Spleen (tissue), 7 donors: ENCODE measurements around the gene COLEC12.

Source experiments
- POLR2A ChIP-seq, 3 donors: fragments of 450-650 bp; IDR thresholded peaks; one replicate each; pipeline ENCODE4 v1.5.1; 2017; ENCODE audit warnings: antibody characterized with exemption in 3 of 3, mild to moderate bottlenecking in 1 of 3
- TF ChIP-seq, protein P1 (sequence below), 11 experiments: fragments of 200-600 bp in 7 of 11; fragments of 450-650 bp in 4 of 11; sonication (generic) in 4 of 11; IDR thresholded peaks in 8 of 11; conservative IDR thresholded peaks in 3 of 11; 1 replicate in 7 of 11; 2 replicates in 4 of 11; pipeline versions ENCODE4 v1.4.0 to v1.8.0; 2016 to 2021; ENCODE audit warnings: antibody characterized with exemption in 11 of 11, inconsistent platforms in 4 of 11, mild to moderate bottlenecking in 1 of 11
- donor health status: DM: no; HTN: no; CAD: no; lungs with moderate emphysema.
- donor health status: DM: no; HTN: no; CAD: no.
- donor health status: DM: no; HTN: no; CAD: no.

- TF ChIP-seq POLR2A (IDR thresholded peaks at IDR 0.05): no peak
- TF ChIP-seq, protein P1, sequence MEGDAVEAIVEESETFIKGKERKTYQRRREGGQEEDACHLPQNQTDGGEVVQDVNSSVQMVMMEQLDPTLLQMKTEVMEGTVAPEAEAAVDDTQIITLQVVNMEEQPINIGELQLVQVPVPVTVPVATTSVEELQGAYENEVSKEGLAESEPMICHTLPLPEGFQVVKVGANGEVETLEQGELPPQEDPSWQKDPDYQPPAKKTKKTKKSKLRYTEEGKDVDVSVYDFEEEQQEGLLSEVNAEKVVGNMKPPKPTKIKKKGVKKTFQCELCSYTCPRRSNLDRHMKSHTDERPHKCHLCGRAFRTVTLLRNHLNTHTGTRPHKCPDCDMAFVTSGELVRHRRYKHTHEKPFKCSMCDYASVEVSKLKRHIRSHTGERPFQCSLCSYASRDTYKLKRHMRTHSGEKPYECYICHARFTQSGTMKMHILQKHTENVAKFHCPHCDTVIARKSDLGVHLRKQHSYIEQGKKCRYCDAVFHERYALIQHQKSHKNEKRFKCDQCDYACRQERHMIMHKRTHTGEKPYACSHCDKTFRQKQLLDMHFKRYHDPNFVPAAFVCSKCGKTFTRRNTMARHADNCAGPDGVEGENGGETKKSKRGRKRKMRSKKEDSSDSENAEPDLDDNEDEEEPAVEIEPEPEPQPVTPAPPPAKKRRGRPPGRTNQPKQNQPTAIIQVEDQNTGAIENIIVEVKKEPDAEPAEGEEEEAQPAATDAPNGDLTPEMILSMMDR (IDR thresholded peaks at IDR 0.05 in 8 of 11, conservative IDR thresholded peaks at IDR 0.05 in 3 of 11): no peak
Observed at GRCh38 chr18:378079-378478, 122.4 kb downstream of the COLEC12 start.
